COR-L47 (cell line): ENCODE measurements around the gene DHRS7B.
"Not testable (repeated sequence)": the region's sequence is repeated elsewhere in the genome, so short reads cannot be mapped to it uniquely, and the experiment has no call there.

Experiments used
- DNase-seq: peaks from one replicate; lab custom pipeline; 2025; lab: John Stamatoyannopoulos, UW

DHRS7B gene

GRCh38 chr17:21107067-21107650, 19.6 kb upstream of the DHRS7B start:
- DNase-seq, result not testable (repeated sequence)

GRCh38 chr17:21108651-21109050, 18.1 kb upstream of the DHRS7B start:
- no peak for DNase-seq

GRCh38 chr17:21113049-21113690, 13.6 kb upstream of the DHRS7B start:
- DNase-seq, result no peak

GRCh38 chr17:21113716-21114115, 13.0 kb upstream of the DHRS7B start:
- DNase-seq, result no peak

GRCh38 chr17:21114791-21115190, 12.0 kb upstream of the DHRS7B start:
- DNase-seq, result not testable (repeated sequence)

GRCh38 chr17:21119247-21119918, 7.4 kb upstream of the DHRS7B start:
- DNase-seq, result peak; percentile 23

- DNase-seq, result no peak
Observed at GRCh38 chr17:21119919-21120249, 6.9 kb upstream of the DHRS7B start.

- no peak for DNase-seq
Observed at GRCh38 chr17:21124086-21124485, 2.7 kb upstream of the DHRS7B start.

- not testable (repeated sequence) for DNase-seq
Observed at GRCh38 chr17:21124517-21124916, 2.2 kb upstream of the DHRS7B start.

- no peak for DNase-seq
Observed at GRCh38 chr17:21125862-21126261, 902 bp upstream of the DHRS7B start.

- no peak for DNase-seq
Observed at GRCh38 chr17:21127509-21128077, 829 bp downstream of the DHRS7B start.

- peak; percentile 10 for DNase-seq
Observed at GRCh38 chr17:21129023-21129681, 2.4 kb downstream of the DHRS7B start.

GRCh38 chr17:21131137-21131536, 4.4 kb downstream of the DHRS7B start:
- no peak for DNase-seq

- DNase-seq, result no peak
Observed at GRCh38 chr17:21132428-21132827, 5.7 kb downstream of the DHRS7B start.

GRCh38 chr17:21134559-21134958, 7.8 kb downstream of the DHRS7B start:
- DNase-seq, result no peak

- no peak for DNase-seq
Observed at GRCh38 chr17:21140911-21141310, 14.1 kb downstream of the DHRS7B start.

GRCh38 chr17:21141331-21141730, 14.6 kb downstream of the DHRS7B start:
- DNase-seq, result no peak

- DNase-seq, result not testable (repeated sequence)
Observed at GRCh38 chr17:21142065-21142464, 15.3 kb downstream of the DHRS7B start.

- DNase-seq, result no peak
Observed at GRCh38 chr17:21143695-21144094, 16.9 kb downstream of the DHRS7B start.

GRCh38 chr17:21144299-21144698, 17.5 kb downstream of the DHRS7B start:
- DNase-seq, result not testable (repeated sequence)

GRCh38 chr17:21146362-21147015, 19.7 kb downstream of the DHRS7B start:
- no peak for DNase-seq

- no peak for DNase-seq
Observed at GRCh38 chr17:21149621-21150020, 22.9 kb downstream of the DHRS7B start.
